ENCODE data around the gene UCHL5. TPM values are rescaled to one million over a fixed set of nuclear protein-coding genes. Genes with fewer than 3 reads are reported as not detected.

Gene UCHL5
- total RNA-seq, 4 donors from 2014 or later: 13.7 to 35.0 (median 26.0) TPM

DNA sequence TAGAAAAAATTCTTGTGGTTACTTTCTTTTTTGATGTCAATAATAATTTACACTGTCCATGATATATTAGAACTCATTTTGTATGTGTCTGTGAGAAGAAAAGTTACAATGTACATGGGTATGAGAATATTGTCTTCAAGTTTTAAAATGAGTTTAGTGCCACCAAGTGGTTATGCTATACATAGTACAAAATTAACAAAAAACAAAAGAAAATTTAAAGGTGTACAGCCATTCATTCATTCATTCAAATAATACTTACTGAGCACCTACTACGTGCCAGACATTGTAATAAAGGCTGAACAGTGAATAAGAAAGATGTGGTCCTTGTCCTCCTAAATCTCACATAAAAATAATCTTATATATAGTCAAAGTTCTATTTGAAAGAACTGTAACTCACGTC, 27.7 kb downstream of the UCHL5 start:
- H3K4me1 ChIP-seq: peaks cover 0 to 11% (median under 1%) of the 10 kb centered on the region in 4 donors
- no peak overlapping the region for H3K4me3 ChIP-seq
- H3K9me3 ChIP-seq: no peaks in the 10 kb centered on the region
- peaks cover 0 to 16% (median 7%) of the 10 kb centered on the region in 4 donors for H3K36me3 ChIP-seq
- no peak overlapping the region for H3K27ac ChIP-seq
- WGBS, 2 donors (ENCODE audit: low coverage in 1 of 2): 76 to 83% methylated on average over 2 of the region's 2 CpGs
- no peak for TF ChIP-seq EP300 (IDR thresholded peaks at IDR 0.05; ENCODE audit: low read depth)
- TF ChIP-seq, protein P1, sequence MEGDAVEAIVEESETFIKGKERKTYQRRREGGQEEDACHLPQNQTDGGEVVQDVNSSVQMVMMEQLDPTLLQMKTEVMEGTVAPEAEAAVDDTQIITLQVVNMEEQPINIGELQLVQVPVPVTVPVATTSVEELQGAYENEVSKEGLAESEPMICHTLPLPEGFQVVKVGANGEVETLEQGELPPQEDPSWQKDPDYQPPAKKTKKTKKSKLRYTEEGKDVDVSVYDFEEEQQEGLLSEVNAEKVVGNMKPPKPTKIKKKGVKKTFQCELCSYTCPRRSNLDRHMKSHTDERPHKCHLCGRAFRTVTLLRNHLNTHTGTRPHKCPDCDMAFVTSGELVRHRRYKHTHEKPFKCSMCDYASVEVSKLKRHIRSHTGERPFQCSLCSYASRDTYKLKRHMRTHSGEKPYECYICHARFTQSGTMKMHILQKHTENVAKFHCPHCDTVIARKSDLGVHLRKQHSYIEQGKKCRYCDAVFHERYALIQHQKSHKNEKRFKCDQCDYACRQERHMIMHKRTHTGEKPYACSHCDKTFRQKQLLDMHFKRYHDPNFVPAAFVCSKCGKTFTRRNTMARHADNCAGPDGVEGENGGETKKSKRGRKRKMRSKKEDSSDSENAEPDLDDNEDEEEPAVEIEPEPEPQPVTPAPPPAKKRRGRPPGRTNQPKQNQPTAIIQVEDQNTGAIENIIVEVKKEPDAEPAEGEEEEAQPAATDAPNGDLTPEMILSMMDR (IDR thresholded peaks at IDR 0.05): peak; percentile 13 to 31 (median 21)
- no peak for TF ChIP-seq POLR2AphosphoS5 (IDR thresholded peaks at IDR 0.05)
- no peak for TF ChIP-seq POLR2A (IDR thresholded peaks at IDR 0.05)
- intact Hi-C loops (cut with DNase I; ENCODE audit: low total_unique reads): loop anchor here (5.0 kb wide), 1 partner anchor 476 kb away; no protein-coding TSS in a partner anchor
- no peak for DNase-seq
- H3K27me3 ChIP-seq: no peaks in the 10 kb centered on the region
- in situ Hi-C loops (cut with MboI; ENCODE audit: low pct_ligation_motif_present in 1 of 4, low pct_unique_long_range_greater_than_20kb in 1 of 4, low sequenced_read_pairs in 3 of 4): loop anchor here in 3 of 4 donors (10.0 to 25.0 kb wide), 3 partner anchors 237 to 569 kb away; no protein-coding TSS in a partner anchor

DNA sequence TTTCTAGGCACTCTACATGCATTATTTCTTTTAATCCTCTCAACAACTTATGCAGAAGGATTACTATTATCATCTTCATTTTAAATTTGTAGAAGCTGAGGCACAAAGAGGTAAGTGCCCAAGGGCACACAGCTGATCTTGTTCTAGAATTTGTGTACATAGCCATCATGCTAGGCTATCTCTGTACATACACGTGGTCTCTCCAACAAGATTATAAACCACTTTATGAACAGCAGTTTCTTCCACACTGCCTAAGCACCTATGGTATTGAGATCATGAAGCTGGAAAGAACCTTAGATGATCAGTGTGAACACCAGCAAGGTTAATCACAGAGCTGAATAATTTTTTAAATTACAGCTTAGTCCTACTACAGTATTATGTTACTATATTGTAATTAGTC, 28.9 kb downstream of the UCHL5 start:
- intact Hi-C loops (cut with DNase I; ENCODE audit: low total_unique reads) (loop anchor here (5.0 kb wide), 1 partner anchor 477 kb away; no protein-coding TSS in a partner anchor), in situ Hi-C loops (cut with MboI; ENCODE audit: low pct_ligation_motif_present in 1 of 4, low pct_unique_long_range_greater_than_20kb in 1 of 4, low sequenced_read_pairs in 3 of 4) (loop anchor here in 3 of 4 donors (10.0 to 25.0 kb wide), 3 partner anchors 235 to 568 kb away; no protein-coding TSS in a partner anchor)
- H3K4me1 ChIP-seq: no peaks in the 10 kb centered on the region
- H3K27me3 ChIP-seq: no peaks in the 10 kb centered on the region
- peaks cover 0 to 16% (median 7%) of the 10 kb centered on the region in 4 donors for H3K36me3 ChIP-seq
- H3K9me3 ChIP-seq: no peaks in the 10 kb centered on the region
- 48 to 82% methylated on average over 1 of the region's 1 CpG for WGBS, 2 donors (ENCODE audit: low coverage in 1 of 2)
- TF ChIP-seq EP300 (IDR thresholded peaks at IDR 0.05; ENCODE audit: low read depth) (no peak), POLR2A (IDR thresholded peaks at IDR 0.05) (no peak), POLR2AphosphoS5 (IDR thresholded peaks at IDR 0.05) (no peak)
- TF ChIP-seq, protein P1 (IDR thresholded peaks at IDR 0.05): no peak
- no peak for DNase-seq
- H3K27ac ChIP-seq: no peak overlapping the region
- no peak overlapping the region for H3K4me3 ChIP-seq

DNA sequence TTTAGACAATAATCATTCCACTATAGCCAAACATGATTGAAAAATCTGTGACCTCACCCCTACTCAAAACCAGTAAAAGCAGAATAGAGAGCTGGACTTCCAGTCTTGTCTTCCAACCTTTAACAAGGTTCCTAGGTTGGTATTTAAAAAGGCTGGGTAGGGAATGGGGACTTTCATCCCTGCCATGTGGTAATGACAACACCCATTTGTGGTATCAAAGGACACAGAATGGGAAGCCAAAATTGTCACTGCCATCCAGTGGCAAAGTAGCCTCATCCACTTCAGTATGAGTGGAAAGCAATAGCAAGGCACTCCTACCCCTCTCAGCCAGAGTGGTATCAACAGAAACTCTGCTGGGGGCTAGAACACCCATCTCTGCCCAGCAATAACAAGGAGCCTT, 33.9 kb downstream of the UCHL5 start:
- peaks cover 0 to 24% (median 10%) of the 10 kb centered on the region in 4 donors for H3K36me3 ChIP-seq
- no peak for TF ChIP-seq POLR2AphosphoS5 (IDR thresholded peaks at IDR 0.05)
- H3K27me3 ChIP-seq: no peaks in the 10 kb centered on the region
- H3K4me1 ChIP-seq: no peaks in the 10 kb centered on the region
- no peak for DNase-seq
- H3K9me3 ChIP-seq: no peaks in the 10 kb centered on the region
- in situ Hi-C loops (cut with MboI; ENCODE audit: low pct_ligation_motif_present in 1 of 4, low pct_unique_long_range_greater_than_20kb in 1 of 4, low sequenced_read_pairs in 3 of 4) (loop anchor here in 2 of 4 donors (25.0 kb wide), 2 partner anchors 413 to 563 kb away; no protein-coding TSS in a partner anchor), intact Hi-C loops (cut with DNase I; ENCODE audit: low total_unique reads) (no loop called here)
- H3K4me3 ChIP-seq: no peak overlapping the region
- H3K27ac ChIP-seq: no peak overlapping the region

DNA sequence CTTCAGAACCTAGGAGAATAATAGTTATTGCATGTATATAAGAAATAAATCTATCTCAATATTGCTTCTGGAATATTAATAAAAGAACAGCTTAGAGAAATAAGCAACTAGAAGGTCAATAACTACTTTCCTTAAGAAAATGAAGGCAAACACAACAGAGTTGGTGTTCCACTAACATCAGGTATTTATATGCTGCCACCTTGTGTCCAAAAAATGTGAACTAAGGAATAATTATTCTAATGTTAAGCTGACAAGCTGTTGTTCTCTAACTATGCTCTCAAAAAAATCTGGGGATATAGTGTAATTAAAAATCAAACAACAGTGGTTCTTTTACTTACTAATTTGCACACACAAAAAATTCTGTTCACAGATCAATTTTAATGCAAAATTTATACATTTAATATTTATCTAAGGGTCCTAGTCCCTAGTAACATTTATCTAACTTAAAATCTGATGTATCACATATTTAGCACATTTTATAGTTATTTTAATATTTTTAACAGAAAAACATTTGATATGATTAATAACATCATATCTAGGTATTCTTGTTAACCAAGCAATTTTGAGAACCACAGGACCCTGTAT, 39.6 kb downstream of the UCHL5 start:
- Histone ChIP-seq H3K4me3 (no peak overlapping the region), H3K4me1 (peaks cover 0 to 11% (median 0%) of the 10 kb centered on the region in 4 donors), H3K27me3 (no peaks in the 10 kb centered on the region), H3K27ac (peak overlapping the region in 2 of 4 donors; percentile 7 to 27), H3K9me3 (no peaks in the 10 kb centered on the region), H3K36me3 (peaks cover 0 to 9% (median 2%) of the 10 kb centered on the region in 4 donors)
- DNase-seq: no peak
- in situ Hi-C loops (cut with MboI; ENCODE audit: low pct_ligation_motif_present in 1 of 4, low pct_unique_long_range_greater_than_20kb in 1 of 4, low sequenced_read_pairs in 3 of 4) (loop anchor here (10.0 to 25.0 kb wide), 5 partner anchors 205 to 557 kb away; partner anchors contain the start of gene RGS2 (in 1 of the 4)), intact Hi-C loops (cut with DNase I; ENCODE audit: low total_unique reads) (loop anchor here (2.0 kb wide), 1 partner anchor 213 kb away; no protein-coding TSS in a partner anchor)
- TF ChIP-seq, protein P1 (IDR thresholded peaks at IDR 0.05): peak; percentile 44 to 70 (median 56)
- TF ChIP-seq POLR2AphosphoS5 (IDR thresholded peaks at IDR 0.05): no peak
